ENCODE data around the gene C1GALT1C1L.
A peak's percentile ranks its signal among the peaks of the same experiment; 100 is the strongest.
"Not testable (repeated sequence)": the region's sequence is repeated elsewhere in the genome, so short reads cannot be mapped to it uniquely, and the experiment has no call there.

C1GALT1C1L gene

DNA sequence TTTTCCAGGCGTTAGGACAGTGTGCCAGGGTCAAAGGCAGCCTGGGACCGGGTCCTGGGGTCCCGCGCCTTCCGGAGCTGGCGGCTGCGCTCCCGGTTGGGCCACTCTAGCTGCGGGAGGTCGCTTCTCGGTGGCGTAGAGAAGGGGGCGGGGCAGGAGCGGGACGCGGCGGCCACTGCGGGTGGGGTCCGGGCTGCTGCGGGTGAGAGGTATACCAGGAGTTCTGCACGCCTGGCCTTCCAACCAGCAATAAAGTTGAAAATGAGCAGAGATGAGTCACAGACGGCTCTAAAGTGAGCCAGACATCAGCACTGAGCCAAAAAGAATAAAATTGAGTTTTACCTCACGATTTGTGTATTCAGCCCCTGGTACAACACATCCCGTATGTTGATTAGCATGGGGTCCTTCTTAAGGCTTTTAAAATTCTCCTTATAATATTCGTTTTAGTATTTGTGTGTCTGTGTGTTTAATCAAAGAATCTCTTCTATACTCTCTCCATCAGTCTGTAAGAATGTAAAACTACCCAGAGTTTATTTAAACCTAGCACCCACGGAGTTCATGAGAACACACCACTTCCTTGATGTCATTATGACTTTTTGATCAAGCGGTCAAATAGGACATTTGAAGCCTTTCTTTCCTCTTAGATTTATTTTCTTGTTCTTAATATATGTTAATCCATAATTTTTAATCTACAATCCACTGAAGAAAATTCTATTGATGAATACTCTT lies at the start of gene C1GALT1C1L:
C1GALT1C1L (minus strand) TSS at position 108 of the 729 bp plus-strand sequence; CDS start at position 1, 107 bp downstream.
- DNase-seq (ENCODE audit: low spot score), result peak; percentile 84

DNA sequence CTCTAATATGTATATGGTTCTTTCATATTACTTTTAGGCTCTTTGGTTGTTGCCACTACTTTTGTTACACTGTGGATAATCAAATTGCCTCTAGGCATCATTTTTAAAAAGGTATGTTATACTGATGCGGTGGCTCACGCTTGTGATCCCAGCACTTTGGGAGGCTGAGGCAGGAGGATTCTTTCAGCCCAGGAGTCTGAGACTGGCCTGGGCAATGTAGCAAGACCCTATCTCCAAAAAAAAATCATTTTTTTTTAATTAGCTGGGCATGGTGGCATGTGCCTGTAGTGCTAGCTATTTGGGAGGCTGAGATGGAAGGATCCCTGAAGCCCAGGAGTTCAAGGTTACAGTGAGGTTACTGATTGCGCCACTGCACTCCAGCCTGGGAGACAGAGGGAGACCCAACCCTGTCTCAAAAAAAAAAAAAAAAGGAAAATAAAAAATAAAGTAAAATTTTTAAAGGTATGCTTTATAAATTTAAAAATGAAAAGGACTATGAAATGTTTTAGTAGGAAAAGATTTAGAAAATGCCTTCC lies 49.5 kb upstream of the C1GALT1C1L start:
- no peak for DNase-seq (ENCODE audit: low spot score)

DNA sequence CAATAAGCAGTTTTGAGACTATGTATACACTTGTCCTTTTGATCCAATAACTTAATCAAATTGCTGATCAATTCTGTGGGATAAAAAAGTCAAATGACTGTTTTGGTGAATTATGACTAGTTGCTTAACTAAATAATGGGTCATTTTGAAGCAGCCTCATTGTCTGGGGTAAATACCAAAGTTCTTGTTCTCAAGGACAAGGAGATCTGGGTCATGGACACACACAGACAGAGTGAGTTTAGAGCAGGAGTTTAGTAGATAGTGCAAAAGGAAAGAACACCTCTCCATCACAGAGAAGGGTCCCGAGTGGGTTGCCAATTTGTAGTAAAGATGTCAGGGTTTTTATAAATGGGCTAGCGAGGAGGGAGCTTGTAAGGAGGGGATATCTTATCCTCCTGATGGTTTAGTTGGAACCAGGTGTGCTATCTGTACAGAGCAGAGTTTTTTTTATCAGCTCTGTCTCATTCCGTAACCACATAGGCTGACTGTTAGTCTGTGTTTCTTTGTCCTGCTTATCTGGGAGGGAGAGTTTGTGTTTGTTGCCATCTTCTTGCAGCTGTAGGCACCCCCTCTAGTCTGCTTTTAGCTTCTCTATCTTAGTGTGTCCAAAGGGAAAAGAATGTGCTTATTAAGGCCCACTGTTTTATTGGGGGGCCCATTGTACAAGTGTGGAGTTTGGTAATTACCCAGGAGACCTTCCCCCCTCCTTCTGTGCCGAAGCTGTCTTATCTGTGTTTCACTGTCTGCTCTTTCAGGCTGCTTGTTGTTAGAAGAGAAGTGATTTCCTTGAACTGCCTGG lies 48.7 kb upstream of the C1GALT1C1L start:
- no peak for DNase-seq (ENCODE audit: low spot score)

DNA sequence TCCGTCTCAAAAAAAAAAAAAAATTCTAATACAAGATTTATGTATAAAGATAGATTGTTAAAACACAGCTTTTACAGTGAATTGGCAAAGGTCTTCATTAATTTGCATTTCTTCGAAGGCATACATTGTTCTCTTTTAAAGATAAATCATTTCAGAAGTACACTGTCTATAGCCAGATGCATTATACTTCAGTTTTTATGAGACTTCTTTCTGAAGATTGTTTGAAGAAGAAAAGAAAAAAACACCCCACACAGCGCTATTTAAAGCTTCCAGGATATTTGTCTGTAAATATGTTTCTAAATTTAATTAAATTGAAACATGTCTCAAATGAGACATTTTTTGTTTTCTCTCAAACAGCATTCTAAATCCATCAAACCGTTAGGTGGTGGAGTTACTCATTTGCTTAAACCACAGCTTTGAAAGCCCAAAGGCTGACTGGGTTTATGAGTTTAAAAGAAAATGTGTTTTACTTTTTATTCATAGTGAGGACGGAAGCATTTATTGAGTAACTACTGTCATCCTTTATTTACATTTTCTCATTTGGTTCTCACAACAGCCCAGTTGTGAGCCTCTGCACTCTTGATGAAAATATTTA lies 42.4 kb upstream of the C1GALT1C1L start:
- DNase-seq (ENCODE audit: low spot score), result no peak

DNA sequence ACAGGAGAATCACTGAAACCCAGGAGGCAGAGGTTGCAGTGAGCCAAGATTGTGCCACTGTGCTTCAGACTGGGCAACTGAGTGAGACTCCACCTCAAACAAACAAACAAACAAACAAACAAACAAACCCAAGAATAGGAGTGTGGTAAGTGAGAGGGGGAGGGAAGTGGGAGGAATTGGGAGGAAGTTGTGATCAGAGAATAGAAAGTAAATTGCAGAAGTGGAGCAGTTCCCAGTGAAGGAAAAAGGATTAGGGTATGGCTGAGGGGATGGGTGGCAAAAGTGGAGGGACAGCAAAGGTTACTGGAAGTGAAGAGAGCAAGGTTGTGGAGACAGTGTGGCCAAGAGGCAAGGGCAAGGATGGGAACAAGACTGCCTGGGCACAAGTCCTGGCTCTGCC lies 41.1 kb upstream of the C1GALT1C1L start:
- DNase-seq (ENCODE audit: low spot score), result no peak

DNA sequence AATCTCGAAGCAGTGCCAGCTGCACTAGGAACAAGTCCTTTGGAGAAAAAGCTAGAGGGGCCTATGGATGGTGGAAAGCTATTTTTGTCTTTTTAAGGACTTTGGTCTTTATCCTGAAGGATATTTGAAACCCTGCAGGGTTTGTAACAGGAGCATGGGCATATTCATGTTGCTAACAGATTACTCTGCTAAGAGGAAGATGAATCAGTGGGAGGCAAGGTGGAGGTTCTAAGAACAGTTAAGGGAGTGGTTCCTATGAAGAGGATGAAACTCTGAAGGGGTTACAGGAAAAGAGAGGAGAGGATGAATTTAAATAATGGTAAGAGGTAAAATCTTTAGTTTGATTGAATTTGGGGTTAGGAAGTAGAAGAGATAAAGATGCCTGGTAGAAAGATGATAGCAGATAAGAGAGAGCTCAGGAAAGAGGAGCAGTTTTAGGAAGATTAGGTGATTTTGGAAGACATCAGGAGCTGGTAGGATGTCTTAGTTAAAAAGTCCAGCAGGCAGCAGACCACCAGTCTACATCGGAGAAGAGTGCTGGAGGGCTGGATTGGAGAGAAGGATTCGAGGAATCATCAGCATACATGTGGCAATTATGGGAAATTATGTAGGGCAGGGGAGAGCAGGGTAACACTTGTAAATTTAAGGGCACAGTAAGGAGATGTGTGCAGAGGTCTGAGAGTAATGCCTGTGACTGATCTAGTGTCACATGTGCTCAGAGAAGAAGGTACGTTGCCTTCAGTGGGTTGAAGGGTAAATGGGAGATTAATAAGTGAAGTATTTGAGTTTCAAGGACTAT lies 39.3 kb upstream of the C1GALT1C1L start:
- no peak for DNase-seq (ENCODE audit: low spot score)

DNA sequence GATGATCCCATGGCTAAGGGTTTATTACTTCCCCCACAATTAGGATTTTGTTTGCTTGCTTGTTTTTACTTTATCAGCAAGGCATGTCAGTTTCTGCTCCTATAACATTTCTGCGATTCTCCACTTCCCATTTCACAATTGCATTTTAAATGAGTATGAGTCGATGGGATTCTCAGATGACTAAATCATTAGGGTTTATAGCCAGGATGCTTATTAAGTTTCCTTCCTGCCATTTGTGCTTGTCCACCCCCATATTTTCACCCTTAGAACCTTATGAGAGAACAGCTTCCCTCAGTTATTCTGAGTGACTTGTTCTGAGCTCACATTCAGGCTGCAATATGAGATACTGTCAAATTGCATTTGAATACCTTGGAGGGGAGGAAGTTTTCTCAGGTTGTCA lies 37.9 kb upstream of the C1GALT1C1L start:
- peak; percentile 13 for DNase-seq (ENCODE audit: low spot score)

DNA sequence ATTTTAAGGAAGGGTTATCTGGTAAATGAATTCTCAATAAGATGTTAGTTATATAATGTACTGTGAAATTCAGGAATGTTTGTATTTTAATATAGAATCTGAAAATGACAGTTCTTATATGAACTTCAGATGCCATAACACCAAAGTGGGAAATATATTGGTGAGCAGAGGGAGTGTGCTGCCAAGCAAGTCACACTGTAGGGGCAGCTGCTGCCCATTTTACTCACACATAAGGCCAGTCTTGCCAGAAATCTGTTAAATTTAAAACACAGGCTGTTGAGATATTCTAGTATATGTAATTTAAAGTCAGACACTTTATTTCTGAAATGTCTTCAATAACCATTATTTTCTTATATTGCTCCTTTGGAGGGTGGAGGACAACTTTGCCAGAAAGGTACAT lies 34.6 kb upstream of the C1GALT1C1L start:
- no peak for DNase-seq (ENCODE audit: low spot score)

DNA sequence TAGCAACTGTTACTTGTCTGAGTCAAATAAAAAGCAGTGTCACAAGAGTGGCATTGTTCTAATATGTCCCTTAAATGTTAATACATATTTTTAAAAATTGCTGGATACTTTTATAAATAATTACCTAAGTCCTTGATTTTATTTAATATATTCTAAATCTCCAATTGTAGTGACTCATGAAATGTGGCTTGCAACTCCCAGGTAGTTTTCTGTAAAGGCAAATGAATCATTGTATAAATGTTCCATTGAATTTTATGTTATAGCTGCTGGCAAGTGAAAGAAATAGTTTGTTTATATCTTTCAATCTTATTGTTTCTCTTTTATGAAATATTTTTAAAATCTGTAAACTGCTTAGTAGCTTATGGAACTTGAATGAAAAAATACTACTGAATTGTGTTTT lies 32.7 kb upstream of the C1GALT1C1L start:
- no peak for DNase-seq (ENCODE audit: low spot score)

DNA sequence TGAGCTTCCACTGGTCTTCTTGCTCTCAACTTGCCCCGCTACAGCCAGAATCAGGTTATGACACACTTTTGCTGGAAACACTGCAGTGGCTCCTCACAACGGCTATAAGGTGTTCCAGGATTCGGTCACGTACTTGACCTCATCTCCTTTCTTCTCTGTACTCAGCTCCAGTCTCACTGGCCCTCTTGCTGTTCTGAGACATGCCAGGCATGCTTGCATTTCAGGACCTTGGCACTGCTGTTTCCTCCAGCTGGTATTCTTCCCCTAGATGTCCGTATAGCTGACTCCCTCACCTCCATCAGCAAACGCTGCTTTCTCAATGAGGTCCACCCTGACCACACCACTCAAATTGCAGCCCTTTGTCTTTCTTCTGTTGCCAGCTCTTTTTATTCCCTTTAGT lies 31.9 kb upstream of the C1GALT1C1L start:
- DNase-seq (ENCODE audit: low spot score), result no peak

DNA sequence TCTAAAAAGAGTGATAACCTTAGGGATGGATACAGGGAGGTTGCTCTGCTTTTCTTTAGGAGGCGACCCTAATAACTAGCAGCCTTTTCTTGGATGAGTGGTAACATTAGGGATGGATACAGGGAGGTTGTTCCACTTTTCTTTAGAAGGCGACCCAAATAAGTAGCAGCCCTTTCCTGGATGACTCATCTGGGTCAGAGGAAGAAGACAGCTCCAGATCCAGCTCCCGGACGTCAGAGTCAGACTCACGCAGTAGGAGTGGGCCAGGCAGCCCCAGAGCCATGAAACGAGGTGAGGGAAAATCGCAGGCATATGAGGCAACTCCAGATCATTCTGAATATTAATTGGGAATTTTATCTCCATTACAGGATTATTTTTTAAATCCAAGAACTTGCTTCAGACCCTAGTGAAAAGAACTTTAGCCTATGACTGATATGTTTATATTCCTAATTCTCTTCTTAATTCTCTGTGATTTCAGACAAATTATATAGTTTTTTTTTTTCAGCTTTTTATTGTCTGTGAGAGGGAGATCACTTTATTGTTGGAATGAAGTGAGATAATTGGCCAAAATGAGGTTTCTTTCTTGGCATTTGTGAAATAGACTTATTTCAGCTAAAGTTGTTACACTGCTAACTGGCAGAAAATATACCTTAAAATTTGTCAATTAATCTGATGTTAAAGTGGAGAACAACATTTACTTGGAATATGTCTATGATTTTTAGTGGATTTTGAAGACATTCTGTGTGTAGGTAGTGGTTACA lies 31.2 kb upstream of the C1GALT1C1L start:
- DNase-seq (ENCODE audit: low spot score), result peak; percentile 92

DNA sequence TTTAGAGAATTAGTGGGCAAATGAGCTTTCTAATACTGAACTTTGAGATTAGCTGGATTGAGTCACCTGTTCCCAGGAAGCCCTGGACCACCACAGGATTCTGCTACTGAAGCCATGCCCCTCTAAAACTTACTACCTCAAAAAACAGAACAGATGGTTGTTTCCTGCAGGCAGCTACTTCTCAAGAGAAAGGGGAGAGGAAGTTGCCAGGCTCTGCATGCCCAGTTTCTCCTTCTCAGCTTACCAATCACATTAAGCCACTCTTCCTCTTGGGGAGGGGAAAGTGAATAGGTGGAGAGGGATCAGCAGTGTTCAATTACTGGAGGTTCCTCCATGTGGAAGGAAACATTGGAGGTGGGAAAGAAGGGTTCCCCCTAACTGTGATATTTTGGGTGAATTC lies 24.9 kb upstream of the C1GALT1C1L start:
- DNase-seq (ENCODE audit: low spot score), result no peak

DNA sequence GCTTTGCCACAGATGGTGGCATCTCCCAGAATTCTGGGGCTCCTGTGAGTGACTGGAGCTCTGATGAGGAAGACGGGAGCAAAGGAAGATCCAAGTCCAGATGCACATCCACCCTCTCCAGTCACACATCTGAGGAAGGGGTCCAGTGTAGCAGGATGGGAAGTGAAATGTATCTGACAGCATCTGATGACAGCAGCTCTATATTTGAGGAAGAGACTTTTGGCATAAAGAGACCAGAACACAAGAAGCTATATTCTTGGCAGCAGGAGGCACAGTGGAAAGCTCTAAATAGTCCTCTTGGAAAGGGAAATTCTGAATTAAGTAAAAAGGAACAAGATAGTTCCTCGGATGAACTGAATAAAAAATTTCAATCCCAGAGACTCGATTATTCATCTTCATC lies 23.5 kb upstream of the C1GALT1C1L start:
- DNase-seq (ENCODE audit: low spot score), result no peak

DNA sequence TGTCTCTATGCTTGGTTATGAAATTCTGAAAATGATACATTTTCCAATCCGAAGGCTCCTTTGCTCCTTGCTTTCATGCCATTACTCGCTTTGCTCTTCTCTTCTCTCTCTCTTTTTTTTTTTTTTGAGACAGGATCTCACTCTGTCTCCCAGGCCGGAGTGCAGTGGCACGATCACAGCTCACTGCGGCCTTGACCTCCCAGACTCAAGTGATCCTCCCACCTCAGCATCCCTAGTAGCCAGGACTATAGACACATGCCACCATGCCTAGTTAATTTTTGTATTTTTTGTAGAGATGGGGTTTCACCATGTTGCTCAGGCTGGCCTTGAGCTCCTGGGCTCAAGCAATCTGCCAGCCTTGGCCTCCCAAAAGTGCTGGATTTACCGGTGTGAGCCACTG lies 21.9 kb upstream of the C1GALT1C1L start:
- DNase-seq (ENCODE audit: low spot score), result not testable (repeated sequence)

DNA sequence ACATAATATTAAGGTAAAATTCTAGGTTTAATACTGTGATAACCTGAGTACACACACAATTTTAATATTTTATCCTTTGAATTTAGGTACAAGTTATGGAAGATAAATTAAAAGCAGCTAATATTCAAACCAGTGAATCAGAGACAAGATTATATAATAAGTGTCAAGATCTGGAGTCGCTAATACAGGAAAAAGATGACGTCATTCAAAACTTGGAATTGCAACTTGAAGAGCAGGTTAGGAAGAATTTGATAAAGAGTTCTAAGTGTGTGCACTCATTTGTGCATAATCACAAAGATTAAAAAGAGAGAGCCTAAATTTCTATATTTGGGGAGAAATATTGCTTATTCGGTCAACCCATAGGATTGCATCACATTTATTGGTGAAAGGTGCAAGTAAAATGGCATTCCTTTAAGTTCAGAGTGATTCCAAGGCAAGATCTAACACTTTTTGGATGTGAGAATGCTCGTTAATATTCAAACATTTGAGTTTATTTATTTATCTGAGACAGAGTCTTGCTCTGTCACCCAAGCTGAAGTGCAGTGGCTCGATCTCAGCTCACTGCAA lies 16.3 kb upstream of the C1GALT1C1L start:
- no peak for DNase-seq (ENCODE audit: low spot score)

DNA sequence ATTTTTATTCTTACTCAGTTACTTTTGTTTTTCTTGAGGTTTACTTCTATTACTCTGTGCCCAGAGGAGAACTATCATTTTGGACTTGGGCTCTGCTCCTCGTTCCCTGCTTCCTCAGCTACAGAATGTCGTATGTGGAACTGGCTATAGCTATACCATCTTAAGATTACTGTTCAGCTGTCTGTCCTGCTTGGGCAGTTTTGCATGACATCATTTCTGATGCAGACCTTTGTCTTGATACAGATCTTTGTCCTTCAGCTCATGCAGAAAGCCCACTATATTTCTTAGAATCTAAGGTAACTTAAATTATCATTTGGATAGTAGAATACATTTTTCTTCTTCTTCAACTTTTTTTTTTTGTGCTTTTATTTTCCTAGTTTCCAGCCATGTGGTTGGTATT lies 13.8 kb upstream of the C1GALT1C1L start:
- no peak for DNase-seq (ENCODE audit: low spot score)

DNA sequence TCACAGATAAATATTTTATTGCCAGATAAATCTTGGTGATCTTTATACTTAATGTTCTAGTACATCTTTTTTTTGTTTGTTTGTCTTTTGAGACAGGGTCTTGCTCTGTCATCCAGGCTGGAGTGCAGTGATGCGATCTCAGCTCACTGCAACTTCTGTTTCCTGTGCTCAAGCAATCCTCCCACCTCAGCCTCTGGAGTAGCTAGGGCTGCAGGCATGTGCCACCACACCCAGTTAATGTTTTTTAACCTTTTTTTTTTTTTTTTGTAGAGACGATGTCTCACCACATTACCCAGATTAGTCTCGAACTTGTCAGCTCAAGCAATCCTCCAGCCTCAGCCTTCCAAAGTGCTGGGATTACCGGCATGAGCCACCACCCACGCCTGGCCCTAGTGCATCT lies 9.1 kb upstream of the C1GALT1C1L start:
- no peak for DNase-seq (ENCODE audit: low spot score)

DNA sequence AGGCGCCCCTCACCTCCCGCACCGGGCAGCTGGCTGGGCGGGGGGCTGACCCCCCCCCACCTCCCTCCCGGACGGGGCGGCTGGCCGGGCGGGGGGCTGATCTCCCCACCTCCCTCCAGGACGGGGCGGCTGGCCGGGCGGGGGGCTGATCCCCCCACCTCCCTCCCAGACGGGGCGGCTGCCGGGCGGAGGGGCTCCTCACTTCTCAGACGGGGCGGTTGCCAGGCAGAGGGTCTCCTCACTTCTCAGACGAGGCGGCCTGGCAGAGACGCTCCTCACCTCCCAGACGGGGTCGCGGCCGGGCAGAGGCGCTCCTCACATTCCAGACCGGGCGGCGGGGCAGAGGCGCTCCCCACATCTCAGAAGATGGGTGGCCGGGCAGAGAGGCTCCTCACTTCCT lies 1.6 kb upstream of the C1GALT1C1L start:
- DNase-seq (ENCODE audit: low spot score), result not testable (repeated sequence)

DNA sequence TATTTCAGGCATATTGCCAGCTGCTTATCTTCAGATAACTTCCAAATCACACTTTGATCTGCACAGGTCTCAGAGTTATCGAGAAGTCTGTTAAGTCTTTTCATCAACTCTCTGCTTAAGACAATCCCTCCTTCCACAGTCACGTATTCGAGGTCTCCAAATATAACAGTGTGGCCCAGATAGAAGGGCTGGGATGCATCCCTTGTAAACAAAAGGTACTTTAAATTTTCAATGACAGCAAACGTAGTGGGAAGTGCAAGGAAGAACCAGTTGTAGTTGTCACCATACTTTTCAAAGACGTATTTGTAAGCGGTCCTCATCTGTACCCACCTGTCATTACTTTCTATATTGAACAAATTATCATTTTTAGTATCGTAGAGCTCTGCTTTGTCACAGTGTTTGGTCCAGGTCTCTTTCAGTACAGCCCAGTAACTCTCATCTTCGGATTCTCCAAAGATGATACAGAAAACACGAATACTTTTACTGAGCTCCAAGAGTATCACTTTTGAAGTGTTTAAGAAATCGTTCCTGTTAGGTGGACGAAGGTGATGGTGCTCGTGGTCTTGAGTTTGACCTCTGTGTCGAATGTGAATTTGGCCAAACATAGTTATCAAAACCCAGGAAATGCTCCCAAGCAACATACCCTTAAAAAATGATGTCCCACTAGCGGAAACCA lies 445 bp downstream of the C1GALT1C1L start:
- no peak for DNase-seq (ENCODE audit: low spot score)

DNA sequence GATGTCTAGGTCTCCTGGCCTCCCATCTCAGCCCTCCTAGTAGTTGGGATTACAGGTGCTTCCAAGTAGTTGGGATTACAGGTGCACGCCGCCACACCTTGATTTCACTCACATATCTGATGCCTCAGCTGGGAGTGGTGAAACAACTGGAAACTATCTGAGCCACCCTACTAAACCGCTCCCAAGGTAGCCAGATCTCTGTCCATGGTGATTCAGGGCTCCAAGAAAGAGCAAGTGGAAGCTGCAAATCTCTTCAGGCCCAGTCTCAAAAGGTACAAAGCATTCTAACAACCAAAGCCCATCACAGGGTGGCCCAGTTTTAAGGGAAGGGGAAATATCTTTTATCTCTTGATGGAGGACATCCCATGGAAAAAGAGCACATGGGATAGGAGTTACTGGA lies 19.0 kb downstream of the C1GALT1C1L start:
- no peak for DNase-seq (ENCODE audit: low spot score)
